ENCODE results near the gene ASNSD1.
A peak's percentile ranks its signal among the peaks of the same experiment; 100 is the strongest.
"Not testable (repeated sequence)": the region's sequence is repeated elsewhere in the genome, so short reads cannot be mapped to it uniquely, and the experiment has no call there.

Gene ASNSD1

GRCh38 chr2:189696223-189696622 is 35.0 kb downstream of the ASNSD1 start:
- no peaks in the 10 kb centered on the region for H3K27me3 ChIP-seq (ENCODE audit: control insufficient read depth, insufficient read depth, low read length)
- H3K27ac ChIP-seq (ENCODE audit: low read depth, low read length): no peak overlapping the region
- no peak overlapping the region for H3K4me3 ChIP-seq (ENCODE audit: low read depth, low read length)
- H3K9me3 ChIP-seq (ENCODE audit: control insufficient read depth, insufficient read depth, low read depth, low read length): no peaks in the 10 kb centered on the region
- H3K9ac ChIP-seq (ENCODE audit: low read length): no peak overlapping the region
- no peaks in the 10 kb centered on the region for H3K36me3 ChIP-seq (ENCODE audit: control insufficient read depth, insufficient read depth, low read length)
- no peaks in the 10 kb centered on the region for H3K4me1 ChIP-seq (ENCODE audit: control insufficient read depth, insufficient read depth, low read length)

GRCh38 chr2:189698020-189698887 is 37.0 kb downstream of the ASNSD1 start:
- Histone ChIP-seq H3K9me3 (ENCODE audit: control insufficient read depth, insufficient read depth, low read depth, low read length) (no peaks in the 10 kb centered on the region), H3K27me3 (ENCODE audit: control insufficient read depth, insufficient read depth, low read length) (no peaks in the 10 kb centered on the region), H3K4me3 (ENCODE audit: low read depth, low read length) (peak overlapping the region; percentile 50), H3K9ac (ENCODE audit: low read length) (no peak overlapping the region), H3K36me3 (ENCODE audit: control insufficient read depth, insufficient read depth, low read length) (no peaks in the 10 kb centered on the region), H3K27ac (ENCODE audit: low read depth, low read length) (no peak overlapping the region), H3K4me1 (ENCODE audit: control insufficient read depth, insufficient read depth, low read length) (no peaks in the 10 kb centered on the region)

DNA sequence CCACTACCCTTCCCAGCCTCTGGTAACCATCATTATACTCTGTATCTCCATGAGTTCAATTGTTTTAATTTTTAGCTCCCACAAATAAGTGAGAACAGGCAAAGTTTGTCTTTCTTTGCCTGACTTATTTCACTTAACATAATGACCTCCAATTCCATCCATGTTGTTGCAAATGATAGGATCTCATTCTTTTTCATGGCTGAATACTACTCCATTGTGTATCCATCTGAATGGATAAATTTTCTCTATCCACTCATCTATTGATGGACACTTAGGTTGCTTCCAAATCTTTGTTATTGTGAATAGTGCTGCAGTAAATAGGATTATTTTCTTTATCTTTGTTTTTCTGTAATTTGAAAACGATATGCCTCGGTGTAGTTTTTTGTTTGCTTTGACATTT is 39.4 kb downstream of the ASNSD1 start:
- Histone ChIP-seq H3K27me3 (ENCODE audit: control insufficient read depth, insufficient read depth, low read length) (no peaks in the 10 kb centered on the region), H3K4me3 (ENCODE audit: low read depth, low read length) (no peak overlapping the region), H3K4me1 (ENCODE audit: control insufficient read depth, insufficient read depth, low read length) (no peaks in the 10 kb centered on the region), H3K27ac (ENCODE audit: low read depth, low read length) (no peak overlapping the region), H3K9me3 (ENCODE audit: control insufficient read depth, insufficient read depth, low read depth, low read length) (no peaks in the 10 kb centered on the region), H3K9ac (ENCODE audit: low read length) (no peak overlapping the region), H3K36me3 (ENCODE audit: control insufficient read depth, insufficient read depth, low read length) (no peaks in the 10 kb centered on the region)

GRCh38 chr2:189702071-189702470 is 40.8 kb downstream of the ASNSD1 start:
- no peaks in the 10 kb centered on the region for H3K27me3 ChIP-seq (ENCODE audit: control insufficient read depth, insufficient read depth, low read length)
- H3K4me1 ChIP-seq (ENCODE audit: control insufficient read depth, insufficient read depth, low read length): no peaks in the 10 kb centered on the region
- H3K9me3 ChIP-seq (ENCODE audit: control insufficient read depth, insufficient read depth, low read depth, low read length): no peaks in the 10 kb centered on the region
- H3K36me3 ChIP-seq (ENCODE audit: control insufficient read depth, insufficient read depth, low read length): no peaks in the 10 kb centered on the region
- H3K27ac ChIP-seq (ENCODE audit: low read depth, low read length): no peak overlapping the region
- H3K9ac ChIP-seq (ENCODE audit: low read length): no peak overlapping the region
- H3K4me3 ChIP-seq (ENCODE audit: low read depth, low read length): no peak overlapping the region

- peaks cover 6% of the 10 kb centered on the region for H3K4me1 ChIP-seq (ENCODE audit: control insufficient read depth, insufficient read depth, low read length)
- no peaks in the 10 kb centered on the region for H3K36me3 ChIP-seq (ENCODE audit: control insufficient read depth, insufficient read depth, low read length)
- H3K27me3 ChIP-seq (ENCODE audit: control insufficient read depth, insufficient read depth, low read length): no peaks in the 10 kb centered on the region
- no peak overlapping the region for H3K4me3 ChIP-seq (ENCODE audit: low read depth, low read length)
- no peak overlapping the region for H3K9ac ChIP-seq (ENCODE audit: low read length)
- H3K27ac ChIP-seq (ENCODE audit: low read depth, low read length): no peak overlapping the region
- peaks cover 6% of the 10 kb centered on the region for H3K9me3 ChIP-seq (ENCODE audit: control insufficient read depth, insufficient read depth, low read depth, low read length)
These were observed 48.4 kb downstream of the ASNSD1 start for GRCh38 chr2:189709501-189710221.

DNA sequence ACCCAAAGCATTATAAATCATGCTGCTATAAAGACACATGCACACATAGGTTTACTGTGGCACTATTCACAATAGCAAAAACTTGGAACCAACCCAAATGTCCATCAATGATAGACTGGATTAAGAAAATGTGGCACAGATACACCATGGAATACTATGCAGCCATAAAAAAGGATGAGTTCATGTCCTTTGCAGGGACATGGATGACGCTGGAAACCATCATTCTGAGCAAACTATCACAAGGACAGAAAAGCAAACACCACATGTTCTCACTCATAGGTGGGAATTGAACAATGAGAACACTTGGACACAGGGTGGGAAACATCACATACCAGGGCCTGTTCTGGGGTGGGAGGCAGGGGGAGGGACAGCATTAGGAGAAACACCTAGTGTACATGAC is 56.3 kb downstream of the ASNSD1 start:
- not testable (repeated sequence) for H3K36me3 ChIP-seq (ENCODE audit: control insufficient read depth, insufficient read depth, low read length); H3K27me3 ChIP-seq (ENCODE audit: control insufficient read depth, insufficient read depth, low read length); H3K4me1 ChIP-seq (ENCODE audit: control insufficient read depth, insufficient read depth, low read length); H3K4me3 ChIP-seq (ENCODE audit: low read depth, low read length); H3K9me3 ChIP-seq (ENCODE audit: control insufficient read depth, insufficient read depth, low read depth, low read length); H3K27ac ChIP-seq (ENCODE audit: low read depth, low read length); H3K9ac ChIP-seq (ENCODE audit: low read length)

- Histone ChIP-seq H3K9me3 (ENCODE audit: control insufficient read depth, insufficient read depth, low read depth, low read length) (no peaks in the 10 kb centered on the region), H3K4me3 (ENCODE audit: low read depth, low read length) (no peak overlapping the region), H3K27me3 (ENCODE audit: control insufficient read depth, insufficient read depth, low read length) (no peaks in the 10 kb centered on the region), H3K27ac (ENCODE audit: low read depth, low read length) (no peak overlapping the region), H3K4me1 (ENCODE audit: control insufficient read depth, insufficient read depth, low read length) (no peaks in the 10 kb centered on the region), H3K36me3 (ENCODE audit: control insufficient read depth, insufficient read depth, low read length) (no peaks in the 10 kb centered on the region), H3K9ac (ENCODE audit: low read length) (no peak overlapping the region)
These were observed 58.3 kb downstream of the ASNSD1 start for GRCh38 chr2:189719571-189719970.
